MM.1S (cell line): ENCODE measurements around the gene DUOX1.

Experiments
- DNase-seq: peaks from one replicate; pipeline ENCODE4 v3.0.0-alpha.2; 2015
- H2AFZ ChIP-seq: fragments of 300-600 bp; sonication (generic); 2 replicates; pipeline ENCODE4 v1.6.0; 2016; ENCODE audit warnings: antibody characterized with exemption, low read length
- H3F3A ChIP-seq: fragments of 300-600 bp; sonication (generic); 2 replicates; pipeline ENCODE4 v1.6.1; 2016; ENCODE audit warnings: mild to moderate bottlenecking, antibody characterized with exemption, low read length, moderate library complexity, mixed read lengths; ENCODE audit not compliant: insufficient read depth
- H3K27ac ChIP-seq: fragments of 300-600 bp; sonication (generic); 2 replicates; pipeline ENCODE4 v1.5.1; 2016; ENCODE audit warnings: mild to moderate bottlenecking, low read length
- H3K27me3 ChIP-seq: fragments of 300-600 bp; sonication (generic); replicated peaks from 2 replicates; pipeline ENCODE4 v1.6.0; 2016; ENCODE audit warnings: low read length; ENCODE audit not compliant: insufficient read depth
- H3K36me3 ChIP-seq: fragments of 300-600 bp; sonication (generic); replicated peaks from 2 replicates; pipeline ENCODE4 v1.6.1; 2016; ENCODE audit warnings: mild to moderate bottlenecking, low read length, mixed read lengths; ENCODE audit not compliant: insufficient read depth
- H3K4me1 ChIP-seq: fragments of 300-600 bp; sonication (generic); 2 replicates; pipeline ENCODE4 v1.6.1; 2016; ENCODE audit warnings: low read length, mixed read lengths
- H3K4me2 ChIP-seq: fragments of 300-600 bp; sonication (generic); 2 replicates; pipeline ENCODE4 v1.6.0; 2016; ENCODE audit warnings: low read depth, low read length
- H3K4me3 ChIP-seq: fragments of 300-600 bp; sonication (generic); 2 replicates; pipeline ENCODE4 v1.5.1; 2016; ENCODE audit warnings: low read length, mixed read lengths
- H3K79me2 ChIP-seq: fragments of 300-600 bp; sonication (generic); 2 replicates; pipeline ENCODE4 v1.6.1; 2016; ENCODE audit warnings: mixed run types, low read length, mixed read lengths
- H3K9ac ChIP-seq: fragments of 300-600 bp; sonication (generic); 2 replicates; pipeline ENCODE4 v1.6.1; 2016; ENCODE audit warnings: low read length, mixed read lengths
- H3K9me2 ChIP-seq: fragments of 300-600 bp; sonication (generic); replicated peaks from 2 replicates; pipeline ENCODE4 v1.6.1; 2016; ENCODE audit warnings: mild to moderate bottlenecking, low read length, mixed read lengths; ENCODE audit not compliant: insufficient read depth
- H3K9me3 ChIP-seq: fragments of 300-600 bp; sonication (generic); replicated peaks from 2 replicates; pipeline ENCODE4 v1.6.1; 2016; ENCODE audit warnings: mild to moderate bottlenecking, low read length, mixed read lengths; ENCODE audit not compliant: insufficient read depth
- H4K20me1 ChIP-seq: fragments of 300-600 bp; sonication (generic); 2 replicates; pipeline ENCODE4 v1.6.1; 2016; ENCODE audit warnings: mild to moderate bottlenecking, low read length, moderate library complexity, mixed read lengths; ENCODE audit not compliant: insufficient read depth
- EZH2 ChIP-seq: fragments of 300-600 bp; sonication (generic); optimal IDR thresholded peaks from 2 replicates; pipeline ENCODE3; 2017; ENCODE audit warnings: low read depth, mild to moderate bottlenecking, antibody characterized with exemption, low read length, mixed read lengths
- EZH2phosphoT487 ChIP-seq: fragments of 300-600 bp; sonication (generic); IDR thresholded peaks from 2 replicates; pipeline ENCODE4 v1.6.1; 2018; ENCODE audit warnings: antibody characterized with exemption, low read length
- TF ChIP-seq, protein P1 (sequence below): fragments of 300-600 bp; sonication (generic); IDR thresholded peaks from 2 replicates; pipeline ENCODE4 v1.5.1; 2016; ENCODE audit warnings: antibody characterized with exemption, low read length, mixed read lengths

The DUOX1 gene

DNA sequence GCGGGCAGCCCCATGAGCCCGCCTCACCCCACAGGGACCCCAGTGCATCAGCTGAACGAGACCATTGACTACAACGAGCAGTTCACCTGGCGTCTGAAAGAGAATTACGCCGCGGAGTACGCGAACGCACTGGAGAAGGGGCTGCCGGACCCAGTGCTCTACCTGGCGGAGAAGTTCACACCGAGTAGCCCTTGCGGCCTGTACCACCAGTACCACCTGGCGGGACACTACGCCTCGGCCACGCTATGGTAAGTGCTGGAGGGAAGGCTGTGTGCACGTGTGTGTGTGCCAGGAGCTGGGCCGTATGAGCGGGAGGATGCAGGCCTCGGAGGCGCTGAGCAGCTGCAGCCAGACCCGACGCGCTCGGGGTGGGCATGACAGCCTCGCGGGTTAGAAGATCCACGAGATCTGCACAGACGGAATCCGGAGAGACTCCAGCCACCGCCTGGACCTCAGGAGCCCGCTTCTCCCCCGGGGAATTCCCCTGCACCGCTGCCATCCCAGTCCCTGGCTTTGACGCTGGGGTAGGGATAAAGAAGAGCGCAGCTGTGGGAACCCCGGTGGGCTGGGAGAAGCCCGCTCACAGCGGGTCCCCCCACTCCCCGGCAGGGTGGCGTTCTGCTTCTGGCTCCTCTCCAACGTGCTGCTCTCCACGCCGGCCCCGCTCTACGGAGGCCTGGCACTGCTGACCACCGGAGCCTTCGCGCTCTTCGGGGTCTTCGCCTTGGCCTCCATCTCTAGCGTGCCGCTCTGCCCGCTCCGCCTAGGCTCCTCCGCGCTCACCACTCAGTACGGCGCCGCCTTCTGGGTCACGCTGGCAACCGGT is 13.1 kb upstream of the DUOX1 start:
- Histone ChIP-seq H3K9me3 (no peaks in the 10 kb centered on the region), H3K79me2 (no peaks in the 10 kb centered on the region), H3F3A (no peaks in the 10 kb centered on the region), H2AFZ (no peak overlapping the region), H3K9me2 (no peaks in the 10 kb centered on the region), H3K27ac (no peak overlapping the region), H3K4me2 (no peak overlapping the region), H3K4me3 (no peak overlapping the region), H4K20me1 (no peaks in the 10 kb centered on the region), H3K36me3 (no peaks in the 10 kb centered on the region), H3K4me1 (no peaks in the 10 kb centered on the region), H3K9ac (no peak overlapping the region), H3K27me3 (peaks cover 60% of the 10 kb centered on the region)
- DNase-seq: no peak
- TF ChIP-seq EZH2 (no peak), EZH2phosphoT487 (no peak)
- TF ChIP-seq, protein P1, sequence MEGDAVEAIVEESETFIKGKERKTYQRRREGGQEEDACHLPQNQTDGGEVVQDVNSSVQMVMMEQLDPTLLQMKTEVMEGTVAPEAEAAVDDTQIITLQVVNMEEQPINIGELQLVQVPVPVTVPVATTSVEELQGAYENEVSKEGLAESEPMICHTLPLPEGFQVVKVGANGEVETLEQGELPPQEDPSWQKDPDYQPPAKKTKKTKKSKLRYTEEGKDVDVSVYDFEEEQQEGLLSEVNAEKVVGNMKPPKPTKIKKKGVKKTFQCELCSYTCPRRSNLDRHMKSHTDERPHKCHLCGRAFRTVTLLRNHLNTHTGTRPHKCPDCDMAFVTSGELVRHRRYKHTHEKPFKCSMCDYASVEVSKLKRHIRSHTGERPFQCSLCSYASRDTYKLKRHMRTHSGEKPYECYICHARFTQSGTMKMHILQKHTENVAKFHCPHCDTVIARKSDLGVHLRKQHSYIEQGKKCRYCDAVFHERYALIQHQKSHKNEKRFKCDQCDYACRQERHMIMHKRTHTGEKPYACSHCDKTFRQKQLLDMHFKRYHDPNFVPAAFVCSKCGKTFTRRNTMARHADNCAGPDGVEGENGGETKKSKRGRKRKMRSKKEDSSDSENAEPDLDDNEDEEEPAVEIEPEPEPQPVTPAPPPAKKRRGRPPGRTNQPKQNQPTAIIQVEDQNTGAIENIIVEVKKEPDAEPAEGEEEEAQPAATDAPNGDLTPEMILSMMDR: no peak

DNA sequence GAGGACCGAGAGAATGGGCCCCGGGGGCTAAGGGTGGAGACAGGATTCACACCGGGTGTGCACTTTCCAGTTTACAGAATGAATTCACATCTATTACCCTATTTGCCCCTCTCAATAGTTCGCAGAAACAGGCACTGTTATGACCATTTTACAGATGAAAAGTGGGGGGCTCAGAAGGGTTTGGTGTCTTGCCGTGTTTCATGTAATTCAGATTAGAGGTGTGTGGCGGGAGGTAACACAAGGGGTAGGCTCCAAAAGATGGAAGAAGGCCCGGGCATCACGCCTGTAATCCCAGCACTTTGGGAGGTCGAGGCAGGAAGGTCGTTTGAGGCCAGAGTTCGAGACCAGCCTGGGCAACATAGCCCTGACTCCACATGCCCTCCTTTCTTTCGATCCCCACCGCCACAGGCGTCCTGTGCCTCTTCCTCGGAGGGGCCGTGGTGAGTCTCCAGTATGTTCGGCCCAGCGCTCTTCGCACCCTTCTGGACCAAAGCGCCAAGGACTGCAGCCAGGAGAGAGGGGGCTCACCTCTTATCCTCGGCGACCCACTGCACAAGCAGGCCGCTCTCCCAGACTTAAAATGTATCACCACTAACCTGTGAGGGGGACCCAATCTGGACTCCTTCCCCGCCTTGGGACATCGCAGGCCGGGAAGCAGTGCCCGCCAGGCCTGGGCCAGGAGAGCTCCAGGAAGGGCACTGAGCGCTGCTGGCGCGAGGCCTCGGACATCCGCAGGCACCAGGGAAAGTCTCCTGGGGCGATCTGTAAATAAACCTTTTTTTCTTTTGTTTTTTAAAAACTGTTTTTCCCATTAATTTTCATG is 12.3 kb upstream of the DUOX1 start:
- no peak for DNase-seq
- H3K79me2 ChIP-seq: no peaks in the 10 kb centered on the region
- TF ChIP-seq EZH2 (no peak), EZH2phosphoT487 (no peak)
- TF ChIP-seq, protein P1: no peak
- peak overlapping the region; percentile 33 for H2AFZ ChIP-seq
- no peak overlapping the region for H3K9ac ChIP-seq
- H3K4me2 ChIP-seq: peak overlapping the region; percentile 45; the same call in 1 of the 2 replicates
- H4K20me1 ChIP-seq: no peaks in the 10 kb centered on the region
- 0 out of 2 replicates have a peak overlapping the region, but pooled peaks have one; percentile 8 for H3K4me3 ChIP-seq
- H3K27me3 ChIP-seq: peaks cover 52% of the 10 kb centered on the region
- H3K4me1 ChIP-seq: no peaks in the 10 kb centered on the region
- H3K27ac ChIP-seq: no peak overlapping the region
- no peaks in the 10 kb centered on the region for H3F3A ChIP-seq
- H3K9me2 ChIP-seq: no peaks in the 10 kb centered on the region
- no peaks in the 10 kb centered on the region for H3K9me3 ChIP-seq
- no peaks in the 10 kb centered on the region for H3K36me3 ChIP-seq

DNA sequence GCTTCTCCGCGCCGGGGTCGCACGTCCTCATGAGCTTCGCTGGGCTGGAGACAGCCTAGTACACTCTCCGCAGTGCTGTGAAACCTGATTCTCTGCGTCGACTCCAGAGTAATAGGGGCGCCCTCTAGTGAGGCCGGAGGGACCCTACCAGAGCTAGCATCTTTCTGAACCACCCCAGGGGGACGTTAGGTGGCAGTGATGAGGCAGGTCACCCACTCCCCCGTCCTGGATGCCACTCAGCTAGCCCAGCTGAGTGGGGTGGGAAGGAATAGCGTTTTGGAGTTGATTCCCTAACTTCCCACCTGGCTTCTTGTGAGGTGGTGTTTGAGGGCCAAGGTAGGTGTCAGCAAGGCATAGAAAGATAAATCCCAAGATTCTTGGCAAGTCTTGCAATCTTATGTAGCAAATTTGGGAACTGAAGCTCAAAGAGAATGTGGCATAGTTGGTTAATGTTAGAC is 11.6 kb upstream of the DUOX1 start:
- Histone ChIP-seq H3K27me3 (peaks cover 46% of the 10 kb centered on the region), H3K27ac (no peak overlapping the region), H2AFZ (peak overlapping the region; percentile 33), H3F3A (no peaks in the 10 kb centered on the region), H3K4me2 (peak overlapping the region; percentile 45; the same call in 1 of the 2 replicates), H3K9me3 (no peaks in the 10 kb centered on the region), H3K4me1 (no peaks in the 10 kb centered on the region), H3K9ac (no peak overlapping the region), H4K20me1 (no peaks in the 10 kb centered on the region), H3K36me3 (no peaks in the 10 kb centered on the region), H3K9me2 (no peaks in the 10 kb centered on the region), H3K4me3 (no peak overlapping the region), H3K79me2 (no peaks in the 10 kb centered on the region)
- peak; percentile 84 for DNase-seq
- no peak for TF ChIP-seq EZH2phosphoT487
- TF ChIP-seq, protein P1: peak; percentile 100
- no peak for TF ChIP-seq EZH2
